GM23248 (cell line): ENCODE measurements around the gene CCDC149. TPM values are rescaled to one million over a fixed set of nuclear protein-coding genes. Genes with fewer than 3 reads are reported as not detected.
A peak's percentile ranks its signal among the peaks of the same experiment; 100 is the strongest.

ENCODE experiments used
- DNase-seq: peaks from one replicate; pipeline ENCODE4 v3.0.0-alpha.2; 2015
- H2AFZ ChIP-seq: fragments of 200-600 bp; sonication (generic); 2 replicates; pipeline ENCODE4 v1.6.1; 2016; ENCODE audit warnings: antibody characterized with exemption
- H3F3A ChIP-seq: fragments of 200-600 bp; sonication (generic); 2 replicates; pipeline ENCODE4 v1.6.1; 2016; ENCODE audit warnings: mild to moderate bottlenecking, antibody characterized with exemption, mixed run types; ENCODE audit not compliant: insufficient read depth
- H3K27ac ChIP-seq: fragments of 200-600 bp; sonication (generic); 2 replicates; pipeline ENCODE4 v1.5.1; 2016; ENCODE audit warnings: mild to moderate bottlenecking
- H3K27me3 ChIP-seq: fragments of 200-600 bp; sonication (generic); replicated peaks from 2 replicates; pipeline ENCODE4 v1.6.1; 2016; ENCODE audit warnings: mild to moderate bottlenecking; ENCODE audit not compliant: insufficient read depth
- H3K36me3 ChIP-seq: fragments of 200-600 bp; sonication (generic); 2 replicates; pipeline ENCODE4 v1.6.1; 2016; ENCODE audit warnings: low read depth, mild to moderate bottlenecking
- H3K4me1 ChIP-seq: fragments of 200-600 bp; sonication (generic); 2 replicates; pipeline ENCODE4 v1.6.1; 2016; ENCODE audit warnings: mild to moderate bottlenecking; ENCODE audit not compliant: insufficient read depth
- H3K4me2 ChIP-seq: fragments of 200-600 bp; sonication (generic); one replicate; pipeline ENCODE4 v1.6.1; 2016; ENCODE audit warnings: mild to moderate bottlenecking; ENCODE audit not compliant: unreplicated experiment
- H3K4me3 ChIP-seq: fragments of 200-600 bp; sonication (generic); 2 replicates; pipeline ENCODE4 v1.5.1; 2016; ENCODE audit warnings: mild to moderate bottlenecking
- H3K79me2 ChIP-seq: fragments of 200-600 bp; sonication (generic); 2 replicates; pipeline ENCODE4 v1.6.1; 2016; ENCODE audit warnings: mild to moderate bottlenecking; ENCODE audit not compliant: insufficient read depth
- H3K9ac ChIP-seq: fragments of 200-600 bp; sonication (generic); 2 replicates; pipeline ENCODE4 v1.6.1; 2016; ENCODE audit warnings: mild to moderate bottlenecking
- H3K9me2 ChIP-seq: fragments of 200-600 bp; sonication (generic); 2 replicates; pipeline ENCODE4 v1.6.1; 2016; ENCODE audit warnings: mixed run types, mild to moderate bottlenecking, moderate library complexity; ENCODE audit not compliant: insufficient read depth
- H3K9me3 ChIP-seq: fragments of 200-600 bp; sonication (generic); one replicate; pipeline ENCODE4 v1.6.1; 2017; ENCODE audit warnings: low read depth
- H4K20me1 ChIP-seq: fragments of 200-600 bp; sonication (generic); 2 replicates; pipeline ENCODE4 v1.6.0; 2016; ENCODE audit not compliant: insufficient read depth
- EZH2 ChIP-seq: fragments of 200-600 bp; sonication (generic); IDR thresholded peaks from 2 replicates; pipeline ENCODE4 v1.6.1; 2018; ENCODE audit warnings: antibody characterized with exemption, mild to moderate bottlenecking; ENCODE audit not compliant: insufficient read depth, poor library complexity, severe bottlenecking
- EZH2phosphoT487 ChIP-seq: fragments of 200-600 bp; sonication (generic); IDR thresholded peaks from 2 replicates; pipeline ENCODE4 v1.6.1; 2018; ENCODE audit warnings: antibody characterized with exemption, moderate library complexity, mild to moderate bottlenecking, low read depth; ENCODE audit not compliant: insufficient read depth
- WGBS, 2 experiments: methylation state at CpG; one replicate each; pipeline ENCODE4 v1.1.6; 2015 to 2017; ENCODE audit warnings: low lambda C conversion rate in 2 of 2, low coverage in 1 of 2; ENCODE audit errors: missing lambda C conversion rate in 2 of 2; 5-methylcytosine and 5-hydroxymethylcytosine counted together
- in situ Hi-C: fragments of 300-500 bp; cut with MboI; formaldehyde crosslinking; loops from 2 replicates; pipeline ENCODE4 v1.15.0; 2020
- polyA plus RNA-seq: library from polyadenylated mRNA; unstranded; fragments of >200 nt; fragmentation: Nextera tagmentation; extraction: Ambion mirVana; gene quantifications from 2 replicates; pipeline ENCODE4 v1.2.1, GENCODE V29; 2016
- total RNA-seq: library from RNA; depleted of rRNA; stranded (reverse); fragments of >200 nt; shearing (Covaris generic); gene quantifications from 2 replicates; pipeline ENCODE4 v1.2.3, GENCODE V29; 2014; rRNA removed

Gene CCDC149
- total RNA-seq = 5.8 and 6.1 TPM in 2 replicates
- polyA plus RNA-seq = 8.3 and 9.7 TPM in 2 replicates

GRCh38 chr4:24912252-24913118, at the start of gene CCDC149:
CCDC149 (minus strand) TSS chr4:24913042; CDS start chr4:24912864, 178 bp downstream.
- no peaks in the 10 kb centered on the region for H3K9me3 ChIP-seq
- peaks cover 12% of the 10 kb centered on the region; the same call in 1 of the 2 replicates for H3F3A ChIP-seq
- DNase-seq = peak; percentile 89
- peaks cover 4% of the 10 kb centered on the region; the same call in 1 of the 2 replicates for H3K4me1 ChIP-seq
- no peaks in the 10 kb centered on the region for H4K20me1 ChIP-seq
- in situ Hi-C loops = no loop called here
- peak within 1 kb of the TSS; percentile 54 for H3K27ac ChIP-seq
- TF ChIP-seq EZH2phosphoT487 (no peak), EZH2 (no peak)
- H3K9ac ChIP-seq = peak within 1 kb of the TSS; percentile 90
- H3K4me3 ChIP-seq = peak within 1 kb of the TSS; percentile 79
- H3K36me3 ChIP-seq = no peaks in the 10 kb centered on the region
- no peaks in the 10 kb centered on the region for H3K79me2 ChIP-seq
- H3K27me3 ChIP-seq = no peaks in the 10 kb centered on the region
- H3K9me2 ChIP-seq = no peaks in the 10 kb centered on the region
- peak within 1 kb of the TSS; percentile 82 for H3K4me2 ChIP-seq
- peak within 1 kb of the TSS; percentile 99 for H2AFZ ChIP-seq
- WGBS, 2 experiments = 3% methylated on average over 50 to 62 of the region's 92 CpGs

GRCh38 chr4:24957886-24958285, 45.0 kb upstream of the CCDC149 start:
- Histone ChIP-seq H3K27ac (no peak overlapping the region), H3K4me2 (no peak overlapping the region), H3K79me2 (no peaks in the 10 kb centered on the region), H3K4me3 (no peak overlapping the region), H3F3A (no peaks in the 10 kb centered on the region), H3K27me3 (peaks cover 11% of the 10 kb centered on the region), H2AFZ (no peak overlapping the region), H3K9me2 (no peaks in the 10 kb centered on the region), H3K9ac (no peak overlapping the region), H3K4me1 (no peaks in the 10 kb centered on the region), H4K20me1 (no peaks in the 10 kb centered on the region), H3K9me3 (no peaks in the 10 kb centered on the region), H3K36me3 (no peaks in the 10 kb centered on the region)
- in situ Hi-C loops = no loop called here
- TF ChIP-seq EZH2 (no peak), EZH2phosphoT487 (no peak)
- WGBS, 2 experiments = 41 to 54% methylated on average over 2 of the region's 2 CpGs
- no peak for DNase-seq

- no peak overlapping the region for H2AFZ ChIP-seq
- H3F3A ChIP-seq = no peaks in the 10 kb centered on the region
- H3K9me3 ChIP-seq = no peaks in the 10 kb centered on the region
- no peaks in the 10 kb centered on the region for H3K9me2 ChIP-seq
- peaks cover 16% of the 10 kb centered on the region for H3K27me3 ChIP-seq
- in situ Hi-C loops = no loop called here
- no peaks in the 10 kb centered on the region for H3K36me3 ChIP-seq
- H3K27ac ChIP-seq = no peak overlapping the region
- no peak for TF ChIP-seq EZH2phosphoT487
- TF ChIP-seq EZH2 = no peak
- no peak for DNase-seq
- H3K79me2 ChIP-seq = no peaks in the 10 kb centered on the region
- H3K4me3 ChIP-seq = no peak overlapping the region
- 80 to 88% methylated on average over 2 of the region's 2 CpGs for WGBS, 2 experiments
- H3K4me1 ChIP-seq = no peaks in the 10 kb centered on the region
- H3K4me2 ChIP-seq = no peak overlapping the region
- no peak overlapping the region for H3K9ac ChIP-seq
- H4K20me1 ChIP-seq = no peaks in the 10 kb centered on the region
Measured at GRCh38 chr4:24956763-24957162, 43.9 kb upstream of the CCDC149 start.

GRCh38 chr4:24956091-24956490, 43.2 kb upstream of the CCDC149 start:
- Histone ChIP-seq H2AFZ (no peak overlapping the region), H3K9me3 (no peaks in the 10 kb centered on the region), H3K4me1 (no peaks in the 10 kb centered on the region), H3K36me3 (no peaks in the 10 kb centered on the region), H3K4me2 (no peak overlapping the region), H3F3A (no peaks in the 10 kb centered on the region), H3K9ac (no peak overlapping the region), H3K79me2 (no peaks in the 10 kb centered on the region), H3K9me2 (no peaks in the 10 kb centered on the region), H4K20me1 (no peaks in the 10 kb centered on the region), H3K4me3 (no peak overlapping the region), H3K27ac (no peak overlapping the region), H3K27me3 (peaks cover 19% of the 10 kb centered on the region)
- no peak for TF ChIP-seq EZH2
- TF ChIP-seq EZH2phosphoT487 = no peak
- 61 to 62% methylated on average over 2 of the region's 2 CpGs for WGBS, 2 experiments
- in situ Hi-C loops = no loop called here
- no peak for DNase-seq
